ENCODE measurements around the gene HS1BP3.

The HS1BP3 gene

DNA sequence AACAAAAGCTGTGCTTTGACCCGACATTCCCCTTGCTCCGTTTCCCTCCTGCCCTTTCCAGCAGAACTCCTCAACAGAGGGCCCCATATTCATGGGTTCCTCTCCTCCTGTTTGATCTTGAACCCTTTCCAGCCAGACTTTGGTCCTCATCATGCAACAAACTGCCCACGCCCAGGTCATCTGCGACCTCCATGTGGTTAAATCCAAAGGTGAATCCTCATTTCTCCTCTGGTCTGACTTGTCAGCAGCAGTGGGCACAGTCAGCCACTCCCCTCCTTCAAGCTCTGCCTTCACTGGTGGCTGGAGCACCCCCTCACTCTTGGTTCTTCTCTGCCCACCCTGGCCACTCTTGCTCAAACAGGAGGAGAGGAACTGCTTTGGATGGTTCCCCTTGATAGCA is 2.7 kb downstream of the HS1BP3 start:
- DNase-seq (ENCODE audit: low spot score) (no peak), FAIRE-seq (no peak)

- DNase-seq (ENCODE audit: low spot score) (no peak), FAIRE-seq (no peak)
Measured at GRCh38 chr2:20647738-20648137, 3.2 kb downstream of the HS1BP3 start.

- no peak for FAIRE-seq
- no peak for DNase-seq (ENCODE audit: low spot score)
Measured at GRCh38 chr2:20647211-20647610, 3.7 kb downstream of the HS1BP3 start.

- FAIRE-seq (no peak), DNase-seq (ENCODE audit: low spot score) (no peak)
Measured at GRCh38 chr2:20646446-20646845, 4.5 kb downstream of the HS1BP3 start.

GRCh38 chr2:20645761-20646160 is 5.1 kb downstream of the HS1BP3 start:
- no peak for DNase-seq (ENCODE audit: low spot score)
- FAIRE-seq = no peak

- no peak for FAIRE-seq
- DNase-seq (ENCODE audit: low spot score) = no peak
Measured at GRCh38 chr2:20645301-20645701, 5.6 kb downstream of the HS1BP3 start.

DNA sequence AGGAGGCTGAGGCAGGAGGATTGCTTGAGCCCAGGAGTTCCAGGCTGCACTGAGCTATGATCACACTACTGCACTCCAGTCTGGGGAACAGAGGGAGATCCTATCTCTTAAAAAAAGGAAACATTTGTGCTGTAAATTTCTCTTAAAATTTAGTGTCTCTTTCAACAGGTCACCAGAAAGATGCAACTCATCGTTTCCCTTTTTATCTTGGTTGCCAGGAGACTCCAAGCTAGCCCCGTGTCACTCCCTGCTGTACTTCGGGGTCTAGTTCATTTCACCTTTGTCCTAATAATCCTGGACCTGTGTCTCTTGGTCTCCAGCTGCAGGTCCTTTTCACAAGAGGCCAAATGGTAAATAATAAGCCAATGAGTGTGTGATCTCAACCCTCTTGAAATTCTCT is 7.1 kb downstream of the HS1BP3 start:
- no peak for DNase-seq (ENCODE audit: low spot score)
- no peak for FAIRE-seq

GRCh38 chr2:20643060-20643459 is 7.8 kb downstream of the HS1BP3 start:
- DNase-seq (ENCODE audit: low spot score) = no peak
- FAIRE-seq = no peak

- DNase-seq (ENCODE audit: low spot score) (peak; percentile 91), FAIRE-seq (peak; percentile 63)
Measured at GRCh38 chr2:20642055-20642971, 8.6 kb downstream of the HS1BP3 start.

DNA sequence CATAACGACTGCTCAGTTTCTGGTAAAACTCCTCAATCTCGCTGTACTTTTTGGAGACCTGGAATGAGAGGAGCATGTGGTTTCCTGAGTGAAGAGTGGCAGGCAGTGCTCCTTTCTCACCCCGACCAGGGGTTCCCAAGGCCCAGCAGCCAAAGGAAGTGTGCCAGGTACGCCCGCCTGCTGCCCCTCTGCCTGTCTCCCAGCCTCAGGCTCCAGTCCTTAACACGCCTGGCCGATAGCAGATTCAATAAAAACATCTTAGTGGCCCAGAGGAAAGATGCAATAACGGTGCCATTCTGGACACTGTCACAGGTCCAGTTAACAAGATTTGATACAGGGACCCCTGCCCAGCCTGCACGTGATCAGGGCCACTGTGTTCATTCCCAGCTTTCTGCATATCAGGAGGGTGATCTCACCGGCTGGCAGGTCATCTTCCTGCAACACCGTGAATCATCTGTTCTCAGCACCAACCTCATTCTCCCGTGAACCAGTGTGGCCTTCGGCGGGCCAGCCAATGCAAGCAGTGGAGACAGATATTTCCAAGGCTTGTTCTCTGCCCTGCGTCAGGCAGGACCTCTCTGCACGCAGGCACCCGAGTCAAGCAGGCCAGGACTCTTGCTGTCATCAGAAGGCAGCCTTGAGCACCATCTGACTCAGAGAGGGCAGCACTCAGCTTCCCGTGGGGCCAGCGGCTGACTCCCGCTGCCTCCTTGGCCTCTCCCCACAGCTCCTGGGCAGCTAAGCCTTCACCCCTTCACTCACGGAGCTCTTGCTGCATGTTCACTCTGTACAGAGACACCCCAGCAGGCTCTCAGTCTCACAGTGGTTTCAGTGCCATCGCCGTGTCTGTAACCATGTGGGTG is 9.5 kb downstream of the HS1BP3 start:
- FAIRE-seq (peak; percentile 52), DNase-seq (ENCODE audit: low spot score) (no peak)

GRCh38 chr2:20640411-20641122 is 10.3 kb downstream of the HS1BP3 start:
- FAIRE-seq = peak; percentile 46
- DNase-seq (ENCODE audit: low spot score) = no peak

GRCh38 chr2:20638646-20639430 is 12.1 kb downstream of the HS1BP3 start:
- DNase-seq (ENCODE audit: low spot score) = no peak

GRCh38 chr2:20638014-20638413 is 12.9 kb downstream of the HS1BP3 start:
- DNase-seq (ENCODE audit: low spot score) = no peak
- no peak for FAIRE-seq

More at GRCh38 chr2:20638646-20639430, 12.1 kb downstream of the HS1BP3 start:
- FAIRE-seq = no peak

DNA sequence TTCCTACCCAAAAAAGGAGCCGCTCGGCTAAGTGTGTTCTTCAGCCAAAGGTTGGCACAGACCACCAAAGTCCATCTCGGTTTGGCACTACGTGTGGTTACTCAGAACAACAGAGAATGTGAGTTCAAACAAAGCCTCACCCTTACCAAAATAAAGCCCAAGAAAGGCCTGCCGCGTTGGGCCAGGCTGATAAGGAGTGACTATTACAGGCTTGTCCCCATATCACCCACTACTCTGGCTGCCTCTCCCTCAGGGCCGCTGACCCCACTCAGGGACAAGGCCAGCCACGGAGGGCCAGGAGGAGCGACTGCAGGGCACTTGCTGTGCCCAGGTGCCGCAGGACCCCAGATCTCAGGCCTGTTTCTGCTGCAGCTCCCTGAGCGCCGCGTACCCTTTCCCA is 13.8 kb downstream of the HS1BP3 start:
- FAIRE-seq (no peak), DNase-seq (ENCODE audit: low spot score) (no peak)

DNA sequence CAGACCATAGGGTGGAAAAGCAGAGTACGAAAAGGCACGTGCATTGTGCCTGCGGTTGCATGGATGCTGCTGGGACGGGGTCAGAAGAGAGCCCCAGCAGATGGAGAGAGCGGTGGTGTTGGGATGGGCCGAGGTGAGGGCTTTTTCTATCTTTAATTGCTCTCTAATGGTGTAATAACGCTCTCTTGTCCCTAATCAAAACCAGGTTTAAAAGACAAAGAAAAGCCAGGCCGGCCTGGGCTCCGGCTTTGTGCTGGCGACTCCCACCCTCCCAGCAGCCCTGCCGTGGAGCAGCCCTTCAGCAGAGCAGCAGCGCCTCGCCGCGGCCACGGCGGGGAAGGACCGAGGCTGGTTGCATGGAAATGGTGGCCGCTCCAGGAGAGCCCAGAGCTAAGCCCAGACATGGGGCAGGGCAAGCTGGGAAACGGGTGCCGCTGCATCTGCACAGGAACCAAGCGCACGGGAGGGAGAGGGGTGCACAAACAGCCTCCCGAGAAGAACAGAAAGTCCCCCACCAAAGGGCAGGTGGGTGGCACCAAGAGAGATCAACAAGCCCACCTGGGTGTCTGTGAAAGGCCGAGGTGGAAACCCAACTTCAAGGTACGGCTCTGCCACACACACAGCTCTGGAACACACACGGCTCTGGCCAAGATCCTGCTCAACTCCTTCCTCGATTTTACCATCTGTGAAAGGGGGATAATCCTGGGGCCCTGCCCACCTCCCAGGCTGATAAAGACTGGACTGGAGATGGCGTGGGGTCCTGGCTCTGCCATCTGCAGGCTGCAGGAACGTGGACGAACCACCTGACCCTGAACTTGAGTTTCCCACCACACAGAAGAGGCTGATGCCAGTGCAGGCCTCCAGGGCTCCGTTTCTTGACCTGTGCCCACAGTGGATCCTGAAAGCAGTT is 15.0 kb downstream of the HS1BP3 start:
- FAIRE-seq = no peak
- peak; percentile 88 for DNase-seq (ENCODE audit: low spot score)

- FAIRE-seq (no peak), DNase-seq (ENCODE audit: low spot score) (no peak)
Measured at GRCh38 chr2:20635113-20635510, 15.8 kb downstream of the HS1BP3 start.

DNA sequence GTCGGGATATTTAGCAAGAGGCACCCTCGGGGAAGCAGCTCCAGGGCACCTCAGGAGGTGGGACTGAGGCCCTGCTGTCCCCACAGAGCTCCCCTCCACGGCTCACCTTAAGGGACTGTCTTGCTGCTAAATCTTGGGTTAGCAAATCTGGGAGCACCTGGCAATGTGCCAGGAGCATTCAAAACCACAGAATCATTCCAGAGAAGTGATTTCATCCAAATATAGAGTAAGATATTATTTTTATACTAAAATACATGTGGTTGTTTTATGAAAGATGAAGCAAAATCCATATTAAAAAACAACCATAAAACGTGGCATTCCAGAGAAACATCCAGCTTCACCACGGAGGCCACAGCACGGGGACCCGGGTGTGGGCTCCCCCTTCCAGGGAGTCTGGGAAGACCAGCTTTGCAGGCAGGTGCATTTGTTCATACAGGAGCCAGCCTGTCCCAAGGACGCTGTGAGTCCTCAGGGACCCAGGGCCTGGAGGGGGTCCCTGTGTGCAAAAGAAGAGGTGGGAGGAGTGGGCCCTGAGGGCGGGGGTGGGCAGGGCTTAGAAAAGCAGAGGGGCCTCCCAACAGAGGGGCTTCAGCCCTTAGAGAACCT is 16.3 kb downstream of the HS1BP3 start:
- peak; percentile 59 for DNase-seq (ENCODE audit: low spot score)
- FAIRE-seq = no peak

DNA sequence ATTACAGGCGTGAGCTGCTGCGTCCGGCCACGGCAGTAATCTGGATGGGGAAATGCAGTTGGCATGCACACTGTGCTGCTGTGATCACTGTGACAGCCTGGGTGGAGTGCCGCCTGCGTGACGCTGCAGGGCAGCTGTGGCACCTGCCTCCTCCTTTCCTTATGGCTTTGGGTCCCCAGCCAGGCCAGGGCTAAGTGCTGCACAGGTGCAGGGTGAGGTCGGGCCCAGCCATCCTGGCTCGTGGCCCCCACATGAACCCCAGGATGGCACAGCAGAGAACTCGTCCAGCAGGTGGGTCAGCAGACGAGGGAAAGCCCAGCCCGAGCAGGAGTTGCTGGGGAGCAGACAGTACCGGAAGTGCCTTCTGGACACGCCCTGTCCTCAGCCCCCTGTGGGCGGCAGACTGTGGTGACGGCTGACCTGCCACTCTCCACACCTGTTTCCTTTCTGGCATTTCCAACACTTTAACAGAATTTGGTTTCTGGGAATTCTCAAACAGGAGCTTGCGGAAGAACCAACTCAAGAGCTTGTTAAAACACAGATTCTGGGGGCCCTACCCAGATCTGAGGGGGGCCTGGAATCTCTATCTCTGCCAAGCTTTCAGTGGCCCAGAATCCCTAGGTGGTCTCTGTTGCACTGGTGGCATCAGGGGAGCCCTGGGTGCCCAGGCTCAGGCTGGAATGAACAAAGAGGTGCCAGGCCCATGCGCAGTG is 16.9 kb downstream of the HS1BP3 start:
- peak; percentile 47 for DNase-seq (ENCODE audit: low spot score)
- FAIRE-seq = peak; percentile 88

DNA sequence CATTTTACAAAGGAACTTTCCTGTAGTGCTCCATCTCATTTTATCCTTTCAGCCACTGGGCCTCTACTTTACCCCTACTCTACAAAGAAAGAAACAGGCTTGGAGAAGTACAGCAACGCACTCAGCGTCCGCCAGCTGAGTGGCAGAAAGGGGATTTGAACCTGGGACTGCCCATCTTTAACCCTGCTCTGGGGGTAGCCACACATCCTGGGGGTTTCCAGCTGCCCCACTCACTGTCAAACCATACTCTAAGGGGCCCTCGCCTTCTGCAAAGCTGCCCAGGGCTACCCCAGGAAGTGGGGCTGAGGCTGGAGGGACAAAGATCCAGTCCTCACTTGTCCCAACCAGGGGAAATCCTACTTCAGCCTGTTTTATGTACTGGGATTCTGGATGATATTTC is 17.9 kb downstream of the HS1BP3 start:
- DNase-seq (ENCODE audit: low spot score) = no peak
- FAIRE-seq = no peak

Measured in urothelium cell line (cell line).